Cardiac septum (tissue), 1 donor: ENCODE measurements around the gene OSTN. TPM values are rescaled to one million over a fixed set of nuclear protein-coding genes. Genes with fewer than 3 reads are reported as not detected.
"Not testable (repeated sequence)": the region's sequence is repeated elsewhere in the genome, so short reads cannot be mapped to it uniquely, and the experiment has no call there.

Experiments used
- DNase-seq: peaks from one replicate; pipeline ENCODE4 v3.0.0-alpha.2; 2020; ENCODE audit warnings: low spot score
- intact Hi-C: fragments of 100-400 bp; cut with DNase I; formaldehyde crosslinking; loops from one replicate; pipeline ENCODE4 v1.14.0; 2022
- total RNA-seq: library from RNA; stranded (reverse); fragmentation: NEBNext Ultra II Directional; extraction: Animal tissue kit (Norgen Biotek cat#: 25700); gene quantifications from one replicate; pipeline ENCODE4 v1.2.1, GENCODE V29; 2021
- donor health status: DM: no; HTN: no; CAD: no.

Gene OSTN
- total RNA-seq, 1 donor from 2014 or later: 0.48 TPM

- no peak for DNase-seq
- intact Hi-C loops: no loop called here
These were observed 22.6 kb downstream of the OSTN start for GRCh38 chr3:191221638-191222037.

DNA sequence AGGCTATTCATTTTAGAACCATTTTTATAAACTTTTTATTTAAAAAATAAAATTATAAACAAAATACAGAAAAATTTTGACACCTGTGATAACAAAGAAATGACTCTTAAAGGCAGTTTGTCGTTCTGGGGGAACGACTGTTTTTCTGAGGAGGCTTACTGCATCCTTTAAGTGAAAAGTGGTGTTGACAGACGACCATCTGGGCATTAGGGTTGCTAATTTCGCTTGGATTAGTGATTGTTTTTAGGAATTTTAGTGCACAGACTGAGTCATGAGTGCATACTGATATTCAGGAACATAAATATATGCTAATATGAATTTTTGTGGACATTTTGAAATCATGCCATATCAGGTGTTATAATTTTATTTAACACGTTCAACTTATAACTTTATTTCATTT is 28.5 kb downstream of the OSTN start:
- intact Hi-C loops: no loop called here
- no peak for DNase-seq

DNA sequence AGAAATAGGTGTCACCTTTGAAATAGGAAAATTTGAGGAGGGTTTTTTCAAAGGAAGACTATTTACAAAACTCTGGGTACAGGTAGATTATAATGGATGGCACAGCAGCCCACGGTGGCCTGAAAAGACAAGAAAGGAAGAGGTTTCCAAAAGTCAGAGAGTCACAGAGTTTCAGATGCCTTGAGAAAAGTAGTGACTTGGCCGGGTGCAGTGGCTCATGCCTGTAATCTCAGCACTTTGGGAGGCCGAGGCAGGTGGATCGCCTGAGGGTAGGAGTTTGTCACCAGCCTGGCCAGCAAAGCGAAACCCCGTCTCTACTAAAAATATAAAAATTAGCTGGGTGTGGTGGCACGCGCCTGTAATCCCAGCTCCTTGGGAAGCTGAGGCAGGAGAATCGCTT is 35.2 kb downstream of the OSTN start:
- no peak for DNase-seq
- intact Hi-C loops: no loop called here

GRCh38 chr3:191235331-191236314 is 36.6 kb downstream of the OSTN start:
- DNase-seq: no peak
- intact Hi-C loops: no loop called here

GRCh38 chr3:191236646-191237045 is 37.6 kb downstream of the OSTN start:
- intact Hi-C loops: no loop called here
- no peak for DNase-seq

DNA sequence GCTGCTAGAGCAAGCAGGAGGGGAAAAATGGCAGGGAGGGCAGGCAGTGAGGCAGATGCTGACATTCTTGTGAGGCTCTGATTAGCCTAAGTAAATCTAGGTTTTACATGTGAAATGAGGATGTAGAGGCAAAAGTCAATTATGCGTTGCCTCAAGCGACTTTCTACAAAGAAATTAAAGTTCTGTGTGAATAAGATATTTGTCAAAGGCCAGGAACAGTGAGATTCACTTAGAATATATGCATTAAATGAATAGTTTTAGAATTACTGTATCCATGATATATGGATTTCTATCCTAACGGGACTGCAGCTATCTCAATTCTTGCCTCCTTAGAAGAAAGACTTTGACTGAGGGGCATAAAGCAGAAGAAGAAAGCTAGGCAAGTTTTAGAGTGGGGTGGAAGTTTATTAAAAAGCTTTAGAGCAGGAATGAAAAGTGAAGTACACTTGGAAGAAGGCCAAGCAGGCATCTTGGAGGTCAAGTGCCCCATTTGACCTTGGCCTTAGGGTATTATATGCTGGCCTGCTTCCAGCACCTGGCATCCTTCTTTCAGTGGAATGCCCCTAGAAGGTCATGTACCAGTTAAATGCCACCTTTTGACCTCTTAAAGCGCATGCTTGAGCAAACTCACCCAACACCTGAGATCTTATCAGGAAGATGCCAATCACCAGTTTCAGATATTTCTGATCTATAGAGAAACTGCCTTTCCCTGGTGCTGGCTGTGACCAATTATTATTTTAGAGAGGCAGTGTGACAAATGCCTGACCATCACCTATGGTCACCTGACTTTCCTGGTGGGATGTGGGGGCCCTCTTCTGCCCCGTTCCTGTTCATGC is 38.2 kb downstream of the OSTN start:
- intact Hi-C loops: no loop called here
- no peak for DNase-seq

- intact Hi-C loops: no loop called here
- no peak for DNase-seq
These were observed 39.3 kb downstream of the OSTN start for GRCh38 chr3:191238321-191238817.

- DNase-seq: no peak
- intact Hi-C loops: loop anchor here (10.0 kb wide), 1 partner anchor 155 kb away; no protein-coding TSS in a partner anchor
These were observed 40.5 kb downstream of the OSTN start for GRCh38 chr3:191239407-191240031.

DNA sequence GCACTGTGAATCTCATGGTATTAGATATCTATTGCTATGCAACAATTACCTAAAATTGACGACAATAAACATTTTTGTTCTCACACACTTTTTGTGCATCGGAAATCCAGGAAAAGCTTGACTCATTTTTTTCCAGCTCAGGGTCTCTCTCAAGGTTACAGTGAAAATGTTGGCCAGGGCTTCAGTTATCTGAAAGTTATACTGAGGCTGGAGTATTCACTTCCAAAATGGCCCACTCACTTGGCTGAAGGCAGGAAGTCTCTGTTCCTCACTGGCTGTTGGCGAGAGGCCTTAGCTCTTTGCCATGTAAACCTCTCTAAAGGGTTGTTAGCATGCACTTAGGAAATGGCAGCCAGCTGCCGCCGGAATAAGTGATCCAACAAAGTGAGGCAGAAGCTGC is 41.4 kb downstream of the OSTN start:
- intact Hi-C loops: loop anchor here (10.0 kb wide), 1 partner anchor 154 kb away; no protein-coding TSS in a partner anchor
- no peak for DNase-seq

DNA sequence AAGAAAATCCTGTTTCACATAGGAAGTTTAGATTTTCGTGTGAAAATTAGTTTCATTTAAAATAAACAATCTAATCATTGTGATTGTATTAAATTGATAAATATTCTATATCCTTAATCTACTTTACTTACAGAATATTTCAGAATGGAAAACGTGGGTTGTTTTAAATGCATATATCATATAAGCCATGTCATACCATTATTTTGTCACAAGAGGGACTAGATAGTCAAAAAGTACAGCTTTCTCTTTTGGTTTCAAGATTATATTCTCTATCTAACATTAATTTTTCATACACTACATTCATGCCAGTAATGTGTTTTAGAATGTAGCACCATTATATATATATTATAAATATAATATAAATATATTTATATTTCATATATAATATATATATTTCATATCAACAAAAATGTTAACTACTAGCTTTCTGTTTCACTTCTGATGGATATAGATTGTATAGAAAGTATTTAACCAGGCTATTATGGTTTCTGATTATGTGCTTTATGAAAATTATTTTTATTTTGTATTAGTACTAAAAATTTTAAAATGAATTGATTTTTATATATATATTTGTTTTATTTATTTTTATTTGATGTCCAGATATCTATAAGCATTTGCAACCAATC is 45.3 kb downstream of the OSTN start:
- intact Hi-C loops: loop anchor here (10.0 kb wide), 1 partner anchor 150 kb away; no protein-coding TSS in a partner anchor
- DNase-seq: no peak

- DNase-seq: not testable (repeated sequence)
- intact Hi-C loops: loop anchor here (10.0 kb wide), 1 partner anchor 149 kb away; no protein-coding TSS in a partner anchor
These were observed 47.0 kb downstream of the OSTN start for GRCh38 chr3:191246034-191246433.

GRCh38 chr3:191246630-191247029 is 47.6 kb downstream of the OSTN start:
- DNase-seq: no peak
- intact Hi-C loops: loop anchor here (10.0 kb wide), 1 partner anchor 148 kb away; no protein-coding TSS in a partner anchor

DNA sequence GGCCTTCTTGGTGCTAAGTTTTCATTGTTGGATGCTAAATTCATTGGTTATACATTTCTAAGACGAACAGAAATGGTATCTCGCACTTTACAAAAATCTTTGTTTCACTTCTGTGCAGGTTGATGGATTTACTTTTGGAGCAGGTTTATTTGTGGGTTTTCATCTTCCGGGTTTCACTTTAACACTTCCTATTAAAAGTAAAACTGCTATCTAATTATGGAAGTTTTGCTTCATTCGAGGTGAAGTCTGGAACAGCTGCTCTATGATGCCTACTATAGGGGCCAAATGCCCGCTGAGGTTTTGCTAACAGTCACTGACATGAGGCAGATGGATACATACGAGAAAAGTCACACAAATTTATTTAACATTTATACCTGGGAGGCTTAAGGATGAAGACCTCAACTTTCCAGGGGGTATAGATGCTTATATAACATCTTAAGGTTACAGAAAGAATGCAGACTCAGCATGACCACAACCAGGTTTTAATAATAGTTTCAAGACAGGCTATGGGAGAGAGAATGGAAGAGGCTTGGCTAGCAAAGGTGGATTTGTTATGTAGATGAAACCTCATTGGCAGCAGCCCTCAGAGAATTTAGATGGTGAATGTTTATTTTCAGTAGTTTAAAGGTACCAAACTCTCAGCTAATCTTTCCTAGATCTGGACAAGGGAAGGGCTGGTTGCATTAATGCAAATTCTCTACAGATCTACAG is 54.2 kb downstream of the OSTN start:
- intact Hi-C loops: no loop called here
- no peak for DNase-seq

GRCh38 chr3:191254098-191254873 is 55.2 kb downstream of the OSTN start:
- no peak for DNase-seq
- intact Hi-C loops: no loop called here

GRCh38 chr3:191255156-191255555 is 56.1 kb downstream of the OSTN start:
- intact Hi-C loops: no loop called here

DNA sequence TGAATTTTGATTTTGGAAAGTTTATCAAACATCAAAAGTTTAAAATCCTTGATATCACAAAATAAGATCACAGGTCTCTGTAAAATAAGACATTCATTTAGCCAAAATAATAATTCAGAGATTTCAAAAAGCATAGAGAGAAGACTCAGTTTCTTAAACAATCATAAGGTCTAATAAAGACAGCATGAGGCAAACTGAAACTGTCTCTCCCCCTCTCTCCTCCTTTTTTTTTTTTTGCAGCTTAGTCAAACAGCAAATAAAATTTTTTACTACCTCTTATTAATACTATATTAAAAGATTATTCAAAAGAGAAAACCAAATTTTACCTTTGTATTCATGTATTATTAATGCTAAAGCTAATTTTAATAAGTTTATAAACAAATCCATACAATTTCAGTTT is 57.4 kb downstream of the OSTN start:
- intact Hi-C loops: no loop called here
- DNase-seq: no peak

More at GRCh38 chr3:191255156-191255555, 56.1 kb downstream of the OSTN start:
- DNase-seq: no peak

- no peak for DNase-seq
- intact Hi-C loops: no loop called here
These were observed 58.2 kb downstream of the OSTN start for GRCh38 chr3:191257286-191257685.

DNA sequence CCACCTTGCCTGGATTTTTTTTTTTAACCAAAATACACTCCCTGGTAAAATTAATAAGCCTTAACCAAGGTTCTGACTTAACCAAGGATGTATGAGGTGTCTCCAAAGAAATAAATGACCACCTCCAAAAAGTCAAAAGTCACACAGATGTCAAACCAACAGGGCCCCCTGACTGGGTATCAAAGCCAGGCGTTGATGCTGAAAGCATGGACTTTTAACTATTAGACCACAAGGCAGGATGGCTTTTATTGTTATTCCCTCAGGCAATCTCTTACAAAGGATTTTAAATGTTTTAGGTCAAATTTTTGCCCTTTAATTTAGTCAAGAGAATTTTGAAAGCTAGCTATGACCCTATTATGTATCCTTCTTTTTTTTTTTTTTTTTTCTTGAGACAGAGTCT is 60.4 kb downstream of the OSTN start:
- intact Hi-C loops: no loop called here
- DNase-seq: no peak
